Neural cell (in vitro differentiated cells): ENCODE data around the gene KRT80. TPM values are rescaled to one million over a fixed set of nuclear protein-coding genes. Genes with fewer than 3 reads are reported as not detected.

Experiments used
- H2AFZ ChIP-seq: fragments of 200-600, 300-800 bp; sonication (generic), shearing (Covaris generic); 2 replicates; pipeline ENCODE4 v1.6.0; 2014; ENCODE audit warnings: low read depth, mild to moderate bottlenecking, antibody characterized with exemption, low read length, moderate library complexity
- H3F3A ChIP-seq: fragments of 200-600 bp; shearing (Covaris generic); 2 replicates; pipeline ENCODE4 v1.6.1; 2016; ENCODE audit warnings: mild to moderate bottlenecking, moderate library complexity, mixed read lengths, antibody characterized with exemption, low read length; ENCODE audit not compliant: insufficient read depth, poor library complexity, severe bottlenecking
- H3K27ac ChIP-seq: fragments of 200-600, 300-800 bp; sonication (generic), shearing (Covaris generic); 2 replicates; pipeline ENCODE4 v1.5.1; 2014; ENCODE audit warnings: mild to moderate bottlenecking, low read length, moderate library complexity
- H3K27me3 ChIP-seq: fragments of 300-800, 200-600 bp; sonication (generic), shearing (Covaris generic); 2 replicates; pipeline ENCODE4 v1.6.0; 2014; ENCODE audit warnings: mild to moderate bottlenecking, low read depth, low read length, moderate library complexity; ENCODE audit not compliant: insufficient read depth
- H3K36me3 ChIP-seq: fragments of 300-800, 200-600 bp; sonication (generic), shearing (Covaris generic); 2 replicates; pipeline ENCODE4 v1.5.1; 2014; ENCODE audit warnings: mild to moderate bottlenecking, antibody characterized with exemption, low read length, moderate library complexity; ENCODE audit not compliant: insufficient read depth
- H3K4me2 ChIP-seq: fragments of 300-800, 200-600 bp; sonication (generic), shearing (Covaris generic); 2 replicates; pipeline ENCODE4 v1.6.0; 2014; ENCODE audit warnings: mild to moderate bottlenecking, low read length
- H3K4me3 ChIP-seq: fragments of 300-800, 200-600 bp; sonication (generic), shearing (Covaris generic); 2 replicates; pipeline ENCODE4 v1.5.1; 2014; ENCODE audit warnings: mild to moderate bottlenecking, low read length, moderate library complexity
- H3K79me2 ChIP-seq: fragments of 200-600 bp; shearing (Covaris generic); replicated peaks from 2 replicates; pipeline ENCODE4 v1.6.0; 2014; ENCODE audit warnings: mild to moderate bottlenecking, low read length, moderate library complexity; ENCODE audit not compliant: insufficient read depth
- H3K9ac ChIP-seq: fragments of 300-800, 200-600 bp; sonication (generic), shearing (Covaris generic); 2 replicates; pipeline ENCODE4 v1.6.1; 2016; ENCODE audit warnings: mild to moderate bottlenecking, low read length, mixed read lengths
- H3K9me2 ChIP-seq: fragments of 200-600 bp; shearing (Covaris generic); 2 replicates; pipeline ENCODE4 v1.6.1; 2016; ENCODE audit warnings: mild to moderate bottlenecking, low read length, mixed read lengths; ENCODE audit not compliant: insufficient read depth
- H3K9me3 ChIP-seq: fragments of 200-600, 300-800 bp; sonication (generic), shearing (Covaris generic); 2 replicates; pipeline ENCODE4 v1.6.1; 2016; ENCODE audit warnings: mild to moderate bottlenecking, mixed run types, low read length, moderate library complexity, mixed read lengths
- H4K20me1 ChIP-seq: fragments of 200-600 bp; shearing (Covaris generic); 2 replicates; pipeline ENCODE4 v1.6.1; 2016; ENCODE audit warnings: mild to moderate bottlenecking, mixed run types; ENCODE audit not compliant: insufficient read depth
- EP300 ChIP-seq: fragments of 450-650 bp; conservative IDR thresholded peaks from 2 replicates; pipeline ENCODE4 v1.6.1; 2014; ENCODE audit warnings: antibody characterized with exemption, mild to moderate bottlenecking, moderate library complexity; ENCODE audit not compliant: poor library complexity, severe bottlenecking
- EZH2 ChIP-seq: fragments of 200-600, 300-800 bp; shearing (Covaris generic), sonication (generic); IDR thresholded peaks from 2 replicates; pipeline ENCODE4 v1.6.1; 2014; ENCODE audit warnings: antibody characterized with exemption, low read length, borderline replicate concordance, mild to moderate bottlenecking; ENCODE audit not compliant: insufficient read depth, poor library complexity, severe bottlenecking
- MXI1 ChIP-seq: fragments of 450-650 bp; conservative IDR thresholded peaks from 2 replicates; pipeline ENCODE4 v1.6.1; 2014; ENCODE audit warnings: antibody characterized with exemption, mild to moderate bottlenecking; ENCODE audit not compliant: poor library complexity, severe bottlenecking
- POLR2AphosphoS5 ChIP-seq: IDR thresholded peaks from 2 replicates; pipeline ENCODE4 v1.6.1; 2012
- RAD21 ChIP-seq: fragments of 450-650 bp; conservative IDR thresholded peaks from 2 replicates; pipeline ENCODE4 v1.6.1; 2014; ENCODE audit warnings: antibody characterized with exemption, mild to moderate bottlenecking, moderate library complexity
- SMC3 ChIP-seq: fragments of 450-650 bp; conservative IDR thresholded peaks from 2 replicates; pipeline ENCODE4 v1.6.1; 2014; ENCODE audit warnings: antibody characterized with exemption, mild to moderate bottlenecking, moderate library complexity; ENCODE audit not compliant: poor library complexity
- TAF1 ChIP-seq: IDR thresholded peaks from 2 replicates; pipeline ENCODE4 v1.6.1; 2012; ENCODE audit warnings: low read depth
- polyA plus RNA-seq: library from polyadenylated mRNA; depleted of rRNA; stranded (reverse); fragments of >200 nt; gene quantifications from 2 replicates; pipeline ENCODE4 v1.2.3, GENCODE V29; 2014
- TF ChIP-seq, protein P1 (sequence below): IDR thresholded peaks from 2 replicates; pipeline ENCODE4 v1.6.1; 2012; ENCODE audit warnings: borderline replicate concordance
- TF ChIP-seq, protein P2 (sequence below): fragments of 450-650 bp; IDR thresholded peaks from 2 replicates; pipeline ENCODE4 v1.5.1; 2014; ENCODE audit warnings: antibody characterized with exemption, mild to moderate bottlenecking, moderate library complexity; ENCODE audit not compliant: poor library complexity, severe bottlenecking

The KRT80 gene
- polyA plus RNA-seq, 1 donor from 2014 or later, result not detected

DNA sequence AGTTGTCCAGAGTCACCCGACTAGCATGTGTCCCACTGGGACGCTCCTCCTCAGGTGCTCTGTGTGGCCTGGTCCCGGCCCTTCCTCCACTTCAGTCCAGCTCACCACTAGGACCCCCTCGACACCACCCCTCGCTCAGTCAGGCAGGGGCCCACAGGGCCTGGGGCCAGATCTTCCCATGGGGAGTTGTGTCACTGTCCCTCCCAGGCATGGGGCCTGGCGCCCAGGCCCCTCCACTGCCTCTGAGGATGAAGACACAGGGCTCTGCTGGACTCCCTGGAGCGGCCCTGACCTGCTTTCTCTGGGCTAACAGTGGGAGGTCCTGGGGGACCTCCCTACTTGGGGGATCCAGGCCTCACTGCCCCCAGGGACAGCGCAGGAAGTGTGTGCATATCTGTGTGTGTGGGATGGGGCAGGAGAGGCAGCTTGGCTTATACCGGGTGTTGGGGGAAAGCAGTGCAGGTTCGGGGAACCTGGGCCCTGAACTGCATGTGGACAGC is 43.8 kb downstream of the KRT80 start:
- no peak overlapping the region for H3K4me2 ChIP-seq

DNA sequence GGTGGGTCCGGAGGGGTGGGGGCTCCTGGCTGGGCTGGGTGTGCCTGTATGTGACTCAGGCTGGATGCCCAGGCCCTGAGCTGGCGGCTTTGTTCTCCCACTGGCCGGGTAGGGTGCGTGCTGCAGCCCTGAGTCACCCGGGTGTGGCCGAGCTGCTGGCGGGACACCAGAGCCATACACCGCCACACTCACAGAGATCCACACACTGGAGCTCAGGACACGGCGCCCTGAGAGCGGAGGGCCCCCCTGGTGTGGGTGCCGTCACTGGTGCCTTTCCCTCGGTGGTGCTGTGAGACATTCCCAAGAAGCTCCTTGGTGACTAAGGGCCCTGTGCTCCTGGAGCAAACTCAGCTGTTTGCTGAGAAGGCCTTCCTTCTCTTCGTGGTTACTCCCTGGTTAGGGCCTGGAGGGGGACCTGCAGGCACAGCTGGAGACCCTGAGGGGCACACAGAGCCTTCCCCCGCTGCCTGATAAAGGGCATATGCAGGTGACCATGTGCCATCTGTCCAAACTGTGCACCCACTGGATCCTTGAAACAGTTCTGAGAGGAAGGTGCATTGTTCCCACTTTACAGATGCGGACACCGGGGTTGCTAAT is 44.3 kb downstream of the KRT80 start:
- no peaks in the 10 kb centered on the region for H3K36me3 ChIP-seq
- H3K9ac ChIP-seq, result no peak overlapping the region
- no peaks in the 10 kb centered on the region for H3K9me3 ChIP-seq
- no peak overlapping the region for H3K4me3 ChIP-seq
- no peaks in the 10 kb centered on the region for H3K79me2 ChIP-seq
- no peak overlapping the region for H3K4me2 ChIP-seq
- no peak overlapping the region for H3K27ac ChIP-seq
- H4K20me1 ChIP-seq, result no peaks in the 10 kb centered on the region
- H2AFZ ChIP-seq, result no peak overlapping the region
- no peaks in the 10 kb centered on the region for H3F3A ChIP-seq
- H3K27me3 ChIP-seq, result no peaks in the 10 kb centered on the region
- TF ChIP-seq, protein P1, sequence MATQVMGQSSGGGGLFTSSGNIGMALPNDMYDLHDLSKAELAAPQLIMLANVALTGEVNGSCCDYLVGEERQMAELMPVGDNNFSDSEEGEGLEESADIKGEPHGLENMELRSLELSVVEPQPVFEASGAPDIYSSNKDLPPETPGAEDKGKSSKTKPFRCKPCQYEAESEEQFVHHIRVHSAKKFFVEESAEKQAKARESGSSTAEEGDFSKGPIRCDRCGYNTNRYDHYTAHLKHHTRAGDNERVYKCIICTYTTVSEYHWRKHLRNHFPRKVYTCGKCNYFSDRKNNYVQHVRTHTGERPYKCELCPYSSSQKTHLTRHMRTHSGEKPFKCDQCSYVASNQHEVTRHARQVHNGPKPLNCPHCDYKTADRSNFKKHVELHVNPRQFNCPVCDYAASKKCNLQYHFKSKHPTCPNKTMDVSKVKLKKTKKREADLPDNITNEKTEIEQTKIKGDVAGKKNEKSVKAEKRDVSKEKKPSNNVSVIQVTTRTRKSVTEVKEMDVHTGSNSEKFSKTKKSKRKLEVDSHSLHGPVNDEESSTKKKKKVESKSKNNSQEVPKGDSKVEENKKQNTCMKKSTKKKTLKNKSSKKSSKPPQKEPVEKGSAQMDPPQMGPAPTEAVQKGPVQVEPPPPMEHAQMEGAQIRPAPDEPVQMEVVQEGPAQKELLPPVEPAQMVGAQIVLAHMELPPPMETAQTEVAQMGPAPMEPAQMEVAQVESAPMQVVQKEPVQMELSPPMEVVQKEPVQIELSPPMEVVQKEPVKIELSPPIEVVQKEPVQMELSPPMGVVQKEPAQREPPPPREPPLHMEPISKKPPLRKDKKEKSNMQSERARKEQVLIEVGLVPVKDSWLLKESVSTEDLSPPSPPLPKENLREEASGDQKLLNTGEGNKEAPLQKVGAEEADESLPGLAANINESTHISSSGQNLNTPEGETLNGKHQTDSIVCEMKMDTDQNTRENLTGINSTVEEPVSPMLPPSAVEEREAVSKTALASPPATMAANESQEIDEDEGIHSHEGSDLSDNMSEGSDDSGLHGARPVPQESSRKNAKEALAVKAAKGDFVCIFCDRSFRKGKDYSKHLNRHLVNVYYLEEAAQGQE, result no peak
- TF ChIP-seq TAF1, result no peak
- TF ChIP-seq POLR2AphosphoS5, result no peak
- TF ChIP-seq, protein P2, sequence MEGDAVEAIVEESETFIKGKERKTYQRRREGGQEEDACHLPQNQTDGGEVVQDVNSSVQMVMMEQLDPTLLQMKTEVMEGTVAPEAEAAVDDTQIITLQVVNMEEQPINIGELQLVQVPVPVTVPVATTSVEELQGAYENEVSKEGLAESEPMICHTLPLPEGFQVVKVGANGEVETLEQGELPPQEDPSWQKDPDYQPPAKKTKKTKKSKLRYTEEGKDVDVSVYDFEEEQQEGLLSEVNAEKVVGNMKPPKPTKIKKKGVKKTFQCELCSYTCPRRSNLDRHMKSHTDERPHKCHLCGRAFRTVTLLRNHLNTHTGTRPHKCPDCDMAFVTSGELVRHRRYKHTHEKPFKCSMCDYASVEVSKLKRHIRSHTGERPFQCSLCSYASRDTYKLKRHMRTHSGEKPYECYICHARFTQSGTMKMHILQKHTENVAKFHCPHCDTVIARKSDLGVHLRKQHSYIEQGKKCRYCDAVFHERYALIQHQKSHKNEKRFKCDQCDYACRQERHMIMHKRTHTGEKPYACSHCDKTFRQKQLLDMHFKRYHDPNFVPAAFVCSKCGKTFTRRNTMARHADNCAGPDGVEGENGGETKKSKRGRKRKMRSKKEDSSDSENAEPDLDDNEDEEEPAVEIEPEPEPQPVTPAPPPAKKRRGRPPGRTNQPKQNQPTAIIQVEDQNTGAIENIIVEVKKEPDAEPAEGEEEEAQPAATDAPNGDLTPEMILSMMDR, result no peak
- no peak for TF ChIP-seq EP300
- no peak for TF ChIP-seq SMC3
- TF ChIP-seq RAD21, result no peak
- no peak for TF ChIP-seq EZH2
- TF ChIP-seq MXI1, result no peak
- no peaks in the 10 kb centered on the region for H3K9me2 ChIP-seq

More for the DNA sequence above, 43.8 kb downstream of the KRT80 start:
- Histone ChIP-seq H4K20me1 (no peaks in the 10 kb centered on the region), H3K36me3 (no peaks in the 10 kb centered on the region), H3K4me3 (no peak overlapping the region), H3K79me2 (no peaks in the 10 kb centered on the region), H3K9me3 (no peaks in the 10 kb centered on the region), H3K27me3 (no peaks in the 10 kb centered on the region), H3K9me2 (no peaks in the 10 kb centered on the region), H3K9ac (no peak overlapping the region), H2AFZ (no peak overlapping the region), H3K27ac (no peak overlapping the region), H3F3A (no peaks in the 10 kb centered on the region)
- TF ChIP-seq, protein P2, result no peak
- TF ChIP-seq, protein P1, result no peak
- no peak for TF ChIP-seq EZH2
- TF ChIP-seq RAD21, result no peak
- TF ChIP-seq POLR2AphosphoS5, result no peak
- TF ChIP-seq TAF1, result no peak
- no peak for TF ChIP-seq MXI1
- no peak for TF ChIP-seq SMC3
- no peak for TF ChIP-seq EP300
